Measurements from ENCODE around the gene TBX19.

TBX19 gene

DNA sequence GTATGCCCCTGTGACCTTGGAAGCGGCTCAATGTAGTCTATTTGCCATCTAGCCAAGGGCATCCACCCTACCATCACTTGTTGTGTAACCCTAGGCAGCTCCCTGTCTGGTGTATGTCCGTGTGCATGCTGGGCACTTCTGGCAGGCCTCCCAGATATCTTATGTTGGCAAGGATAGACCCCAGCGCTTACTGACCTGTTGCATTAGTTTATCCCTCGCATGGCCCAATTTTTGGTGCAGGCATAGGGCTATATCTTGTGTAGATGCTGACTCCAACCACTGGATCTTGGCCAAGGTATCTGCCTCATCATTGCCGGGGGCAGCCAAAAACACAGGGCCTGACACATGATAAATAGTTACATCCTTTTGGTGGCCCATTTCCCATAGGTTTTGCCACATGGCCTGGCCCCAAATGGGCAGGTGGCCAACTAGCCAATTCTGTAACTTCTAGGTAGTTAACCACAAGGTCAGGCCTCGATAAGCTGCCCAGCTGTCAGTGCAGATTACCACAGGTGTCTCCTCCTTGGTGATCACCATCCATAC lies 14.0 kb upstream of the TBX19 start:
- POLR2A ChIA-PET = no interaction called here
- Histone ChIP-seq H3K4me1 (ENCODE audit: control insufficient read depth, insufficient read depth, low read length) (no peaks in the 10 kb centered on the region), H3K4me3 (ENCODE audit: low read depth, low read length) (no peak overlapping the region), H3K27ac (ENCODE audit: extremely low read depth, low read depth, low read length) (no peak overlapping the region), H3K36me3 (ENCODE audit: control insufficient read depth in 2 of 2, insufficient read depth in 1 of 2, low read length in 2 of 2) (peaks cover 0 to 3% of the 10 kb centered on the region in 2 experiments; a peak in 1 of 3 replicates), H3K9me3 (ENCODE audit: control insufficient read depth, insufficient read depth, low read depth, low read length) (no peaks in the 10 kb centered on the region)
- CTCF ChIA-PET = no interaction called here
- TF ChIP-seq ZNF629 (tag by site-specific recombination; IDR thresholded peaks at IDR 0.05) (no peak), ZNF133 (tag by site-specific recombination; IDR thresholded peaks at IDR 0.05) (no peak), KLF8 (tag by site-specific recombination; IDR thresholded peaks at IDR 0.05) (no peak), ZNF10 (tag by site-specific recombination; IDR thresholded peaks at IDR 0.05) (no peak), ZFP41 (tag by site-specific recombination; IDR thresholded peaks at IDR 0.05; ENCODE audit: borderline replicate concordance) (no peak), ZNF664 (tag by site-specific recombination; IDR thresholded peaks at IDR 0.05) (no peak), OSR2 (tag by site-specific recombination; IDR thresholded peaks at IDR 0.05) (no peak)
- TF ChIP-seq, protein P1, sequence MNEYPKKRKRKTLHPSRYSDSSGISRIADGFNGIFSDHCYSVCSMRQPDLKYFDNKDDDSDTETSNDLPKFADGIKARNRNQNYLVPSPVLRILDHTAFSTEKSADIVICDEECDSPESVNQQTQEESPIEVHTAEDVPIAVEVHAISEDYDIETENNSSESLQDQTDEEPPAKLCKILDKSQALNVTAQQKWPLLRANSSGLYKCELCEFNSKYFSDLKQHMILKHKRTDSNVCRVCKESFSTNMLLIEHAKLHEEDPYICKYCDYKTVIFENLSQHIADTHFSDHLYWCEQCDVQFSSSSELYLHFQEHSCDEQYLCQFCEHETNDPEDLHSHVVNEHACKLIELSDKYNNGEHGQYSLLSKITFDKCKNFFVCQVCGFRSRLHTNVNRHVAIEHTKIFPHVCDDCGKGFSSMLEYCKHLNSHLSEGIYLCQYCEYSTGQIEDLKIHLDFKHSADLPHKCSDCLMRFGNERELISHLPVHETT (tag by site-specific recombination; IDR thresholded peaks at IDR 0.05) = no peak
- TF ChIP-seq, protein P2, sequence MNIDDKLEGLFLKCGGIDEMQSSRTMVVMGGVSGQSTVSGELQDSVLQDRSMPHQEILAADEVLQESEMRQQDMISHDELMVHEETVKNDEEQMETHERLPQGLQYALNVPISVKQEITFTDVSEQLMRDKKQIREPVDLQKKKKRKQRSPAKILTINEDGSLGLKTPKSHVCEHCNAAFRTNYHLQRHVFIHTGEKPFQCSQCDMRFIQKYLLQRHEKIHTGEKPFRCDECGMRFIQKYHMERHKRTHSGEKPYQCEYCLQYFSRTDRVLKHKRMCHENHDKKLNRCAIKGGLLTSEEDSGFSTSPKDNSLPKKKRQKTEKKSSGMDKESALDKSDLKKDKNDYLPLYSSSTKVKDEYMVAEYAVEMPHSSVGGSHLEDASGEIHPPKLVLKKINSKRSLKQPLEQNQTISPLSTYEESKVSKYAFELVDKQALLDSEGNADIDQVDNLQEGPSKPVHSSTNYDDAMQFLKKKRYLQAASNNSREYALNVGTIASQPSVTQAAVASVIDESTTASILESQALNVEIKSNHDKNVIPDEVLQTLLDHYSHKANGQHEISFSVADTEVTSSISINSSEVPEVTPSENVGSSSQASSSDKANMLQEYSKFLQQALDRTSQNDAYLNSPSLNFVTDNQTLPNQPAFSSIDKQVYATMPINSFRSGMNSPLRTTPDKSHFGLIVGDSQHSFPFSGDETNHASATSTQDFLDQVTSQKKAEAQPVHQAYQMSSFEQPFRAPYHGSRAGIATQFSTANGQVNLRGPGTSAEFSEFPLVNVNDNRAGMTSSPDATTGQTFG (tag by site-specific recombination; IDR thresholded peaks at IDR 0.05; ENCODE audit: borderline replicate concordance) = no peak

DNA sequence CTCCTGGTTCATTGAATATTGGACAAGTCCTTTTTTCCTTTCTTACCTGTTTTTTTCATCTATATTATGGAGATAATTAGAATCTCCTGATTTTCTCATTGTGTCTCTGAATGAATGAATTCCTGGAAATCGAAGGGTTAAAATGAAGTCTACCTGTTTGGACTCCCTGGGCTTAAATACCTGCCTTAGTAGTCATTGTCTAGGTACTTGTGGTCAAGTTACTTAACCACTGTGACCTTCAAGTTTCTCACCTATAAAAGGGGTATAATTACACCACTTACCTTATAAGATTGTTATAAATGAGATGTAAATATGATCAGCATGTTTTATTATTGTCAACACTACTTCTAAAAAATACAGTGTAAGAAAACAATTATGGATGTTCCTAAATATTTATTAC lies 9.0 kb upstream of the TBX19 start:
- H3K4me3 ChIP-seq (ENCODE audit: low read depth, low read length) = no peak overlapping the region
- H3K9me3 ChIP-seq (ENCODE audit: control insufficient read depth, insufficient read depth, low read depth, low read length) = no peaks in the 10 kb centered on the region
- no peaks in the 10 kb centered on the region for H3K4me1 ChIP-seq (ENCODE audit: control insufficient read depth, insufficient read depth, low read length)
- no peaks in the 10 kb centered on the region for H3K36me3 ChIP-seq (ENCODE audit: control insufficient read depth in 2 of 2, insufficient read depth in 1 of 2, low read length in 2 of 2)
- no peak overlapping the region for H3K27ac ChIP-seq (ENCODE audit: extremely low read depth, low read depth, low read length)
- CTCF ChIA-PET = no interaction called here
- TF ChIP-seq ZNF747 (tag by site-specific recombination; IDR thresholded peaks at IDR 0.05) (no peak), ZNF830 (tag by site-specific recombination; IDR thresholded peaks at IDR 0.05; ENCODE audit: low read depth) (no peak), IKZF3 (tag by site-specific recombination; IDR thresholded peaks at IDR 0.05) (no peak), ZNF112 (tag by site-specific recombination; IDR thresholded peaks at IDR 0.05) (no peak)
- TF ChIP-seq, protein P3, sequence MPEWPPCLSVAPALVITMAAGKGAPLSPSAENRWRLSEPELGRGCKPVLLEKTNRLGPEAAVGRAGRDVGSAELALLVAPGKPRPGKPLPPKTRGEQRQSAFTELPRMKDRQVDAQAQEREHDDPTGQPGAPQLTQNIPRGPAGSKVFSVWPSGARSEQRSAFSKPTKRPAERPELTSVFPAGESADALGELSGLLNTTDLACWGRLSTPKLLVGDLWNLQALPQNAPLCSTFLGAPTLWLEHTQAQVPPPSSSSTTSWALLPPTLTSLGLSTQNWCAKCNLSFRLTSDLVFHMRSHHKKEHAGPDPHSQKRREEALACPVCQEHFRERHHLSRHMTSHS (tag by site-specific recombination; IDR thresholded peaks at IDR 0.05) = no peak
- POLR2A ChIA-PET = no interaction called here

DNA sequence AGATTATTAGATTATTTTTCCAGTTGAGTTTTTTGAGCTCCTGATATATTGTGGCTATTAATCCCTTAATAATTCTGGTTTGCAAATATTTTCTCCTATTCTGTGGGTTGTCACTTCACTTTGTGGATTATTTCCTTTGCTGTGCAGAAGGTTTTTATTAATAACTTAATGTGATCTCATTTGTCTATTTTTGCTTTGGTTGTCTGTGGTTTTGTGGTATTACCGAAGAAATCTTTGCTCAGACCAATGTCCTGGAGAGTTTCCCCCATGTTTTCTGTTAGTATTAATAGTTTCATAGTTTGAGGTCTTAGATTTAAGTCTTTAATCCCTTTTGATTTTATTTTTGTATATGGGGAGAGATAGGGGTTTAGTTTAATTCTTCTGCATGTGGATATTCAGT lies 7.1 kb upstream of the TBX19 start:
- no peak overlapping the region for H3K27ac ChIP-seq (ENCODE audit: extremely low read depth, low read depth, low read length)
- H3K36me3 ChIP-seq (ENCODE audit: control insufficient read depth in 2 of 2, insufficient read depth in 1 of 2, low read length in 2 of 2) = no peaks in the 10 kb centered on the region
- H3K4me1 ChIP-seq (ENCODE audit: control insufficient read depth, insufficient read depth, low read length) = no peaks in the 10 kb centered on the region
- H3K4me3 ChIP-seq (ENCODE audit: low read depth, low read length) = no peak overlapping the region
- H3K9me3 ChIP-seq (ENCODE audit: control insufficient read depth, insufficient read depth, low read depth, low read length) = no peaks in the 10 kb centered on the region
- CTCF ChIA-PET = no interaction called here
- POLR2A ChIA-PET = no interaction called here
- TF ChIP-seq ZNF184 (tag by site-specific recombination; IDR thresholded peaks at IDR 0.05) (no peak), ZNF169 (tag by site-specific recombination; IDR thresholded peaks at IDR 0.05) (no peak), HOXA7 (CRISPR knock-in tag; IDR thresholded peaks at IDR 0.05; ENCODE audit: borderline replicate concordance) (no peak), ZNF24 (tag by site-specific recombination; IDR thresholded peaks at IDR 0.05) (no peak), ZNF174 (tag by site-specific recombination; IDR thresholded peaks at IDR 0.05) (no peak), ZNF549 (tag by site-specific recombination; IDR thresholded peaks at IDR 0.05) (no peak)
- TF ChIP-seq, protein P4, sequence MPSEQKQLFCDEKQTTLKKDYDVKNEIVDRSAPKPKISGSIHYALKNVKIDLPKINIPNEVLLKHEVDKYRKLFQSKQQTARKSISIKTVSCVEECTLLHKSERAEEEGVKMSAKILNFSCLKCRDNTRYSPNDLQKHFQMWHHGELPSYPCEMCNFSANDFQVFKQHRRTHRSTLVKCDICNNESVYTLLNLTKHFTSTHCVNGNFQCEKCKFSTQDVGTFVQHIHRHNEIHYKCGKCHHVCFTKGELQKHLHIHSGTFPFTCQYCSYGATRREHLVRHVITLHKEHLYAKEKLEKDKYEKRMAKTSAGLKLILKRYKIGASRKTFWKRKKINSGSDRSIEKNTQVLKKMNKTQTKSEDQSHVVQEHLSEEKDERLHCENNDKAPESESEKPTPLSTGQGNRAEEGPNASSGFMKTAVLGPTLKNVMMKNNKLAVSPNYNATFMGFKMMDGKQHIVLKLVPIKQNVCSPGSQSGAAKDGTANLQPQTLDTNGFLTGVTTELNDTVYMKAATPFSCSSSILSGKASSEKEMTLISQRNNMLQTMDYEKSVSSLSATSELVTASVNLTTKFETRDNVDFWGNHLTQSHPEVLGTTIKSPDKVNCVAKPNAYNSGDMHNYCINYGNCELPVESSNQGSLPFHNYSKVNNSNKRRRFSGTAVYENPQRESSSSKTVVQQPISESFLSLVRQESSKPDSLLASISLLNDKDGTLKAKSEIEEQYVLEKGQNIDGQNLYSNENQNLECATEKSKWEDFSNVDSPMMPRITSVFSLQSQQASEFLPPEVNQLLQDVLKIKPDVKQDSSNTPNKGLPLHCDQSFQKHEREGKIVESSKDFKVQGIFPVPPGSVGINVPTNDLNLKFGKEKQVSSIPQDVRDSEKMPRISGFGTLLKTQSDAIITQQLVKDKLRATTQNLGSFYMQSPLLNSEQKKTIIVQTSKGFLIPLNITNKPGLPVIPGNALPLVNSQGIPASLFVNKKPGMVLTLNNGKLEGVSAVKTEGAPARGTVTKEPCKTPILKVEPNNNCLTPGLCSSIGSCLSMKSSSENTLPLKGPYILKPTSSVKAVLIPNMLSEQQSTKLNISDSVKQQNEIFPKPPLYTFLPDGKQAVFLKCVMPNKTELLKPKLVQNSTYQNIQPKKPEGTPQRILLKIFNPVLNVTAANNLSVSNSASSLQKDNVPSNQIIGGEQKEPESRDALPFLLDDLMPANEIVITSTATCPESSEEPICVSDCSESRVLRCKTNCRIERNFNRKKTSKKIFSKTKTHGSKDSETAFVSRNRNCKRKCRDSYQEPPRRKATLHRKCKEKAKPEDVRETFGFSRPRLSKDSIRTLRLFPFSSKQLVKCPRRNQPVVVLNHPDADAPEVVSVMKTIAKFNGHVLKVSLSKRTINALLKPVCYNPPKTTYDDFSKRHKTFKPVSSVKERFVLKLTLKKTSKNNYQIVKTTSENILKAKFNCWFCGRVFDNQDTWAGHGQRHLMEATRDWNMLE (tag by site-specific recombination; conservative IDR thresholded peaks at IDR 0.05; ENCODE audit: low read depth) = no peak
- TF ChIP-seq, protein P5, sequence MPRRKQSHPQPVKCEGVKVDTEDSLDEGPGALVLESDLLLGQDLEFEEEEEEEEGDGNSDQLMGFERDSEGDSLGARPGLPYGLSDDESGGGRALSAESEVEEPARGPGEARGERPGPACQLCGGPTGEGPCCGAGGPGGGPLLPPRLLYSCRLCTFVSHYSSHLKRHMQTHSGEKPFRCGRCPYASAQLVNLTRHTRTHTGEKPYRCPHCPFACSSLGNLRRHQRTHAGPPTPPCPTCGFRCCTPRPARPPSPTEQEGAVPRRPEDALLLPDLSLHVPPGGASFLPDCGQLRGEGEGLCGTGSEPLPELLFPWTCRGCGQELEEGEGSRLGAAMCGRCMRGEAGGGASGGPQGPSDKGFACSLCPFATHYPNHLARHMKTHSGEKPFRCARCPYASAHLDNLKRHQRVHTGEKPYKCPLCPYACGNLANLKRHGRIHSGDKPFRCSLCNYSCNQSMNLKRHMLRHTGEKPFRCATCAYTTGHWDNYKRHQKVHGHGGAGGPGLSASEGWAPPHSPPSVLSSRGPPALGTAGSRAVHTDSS (tag by site-specific recombination; IDR thresholded peaks at IDR 0.05) = no peak
